Cardiac septum (tissue), 1 donor: Measurements from ENCODE around the gene GLYATL3. TPM values are rescaled to one million over a fixed set of nuclear protein-coding genes. Genes with fewer than 3 reads are reported as not detected.

ENCODE experiments used
- DNase-seq: peaks from one replicate; pipeline ENCODE4 v3.0.0-alpha.2; 2020; ENCODE audit warnings: low spot score
- intact Hi-C: fragments of 100-400 bp; cut with DNase I; formaldehyde crosslinking; loops from one replicate; pipeline ENCODE4 v1.14.0; 2022
- total RNA-seq: library from RNA; stranded (reverse); fragmentation: NEBNext Ultra II Directional; extraction: Animal tissue kit (Norgen Biotek cat#: 25700); gene quantifications from one replicate; pipeline ENCODE4 v1.2.1, GENCODE V29; 2021
- donor health status: DM: no; HTN: no; CAD: no.

GLYATL3 gene
- total RNA-seq, 1 donor from 2014 or later, result not detected

- intact Hi-C loops, result no loop called here
Measured at GRCh38 chr6:49513153-49513989, 13.6 kb downstream of the GLYATL3 start.

GRCh38 chr6:49514571-49515484 lies 15.1 kb downstream of the GLYATL3 start:
- intact Hi-C loops, result no loop called here
- no peak for DNase-seq

More at GRCh38 chr6:49513153-49513989, 13.6 kb downstream of the GLYATL3 start:
- no peak for DNase-seq

DNA sequence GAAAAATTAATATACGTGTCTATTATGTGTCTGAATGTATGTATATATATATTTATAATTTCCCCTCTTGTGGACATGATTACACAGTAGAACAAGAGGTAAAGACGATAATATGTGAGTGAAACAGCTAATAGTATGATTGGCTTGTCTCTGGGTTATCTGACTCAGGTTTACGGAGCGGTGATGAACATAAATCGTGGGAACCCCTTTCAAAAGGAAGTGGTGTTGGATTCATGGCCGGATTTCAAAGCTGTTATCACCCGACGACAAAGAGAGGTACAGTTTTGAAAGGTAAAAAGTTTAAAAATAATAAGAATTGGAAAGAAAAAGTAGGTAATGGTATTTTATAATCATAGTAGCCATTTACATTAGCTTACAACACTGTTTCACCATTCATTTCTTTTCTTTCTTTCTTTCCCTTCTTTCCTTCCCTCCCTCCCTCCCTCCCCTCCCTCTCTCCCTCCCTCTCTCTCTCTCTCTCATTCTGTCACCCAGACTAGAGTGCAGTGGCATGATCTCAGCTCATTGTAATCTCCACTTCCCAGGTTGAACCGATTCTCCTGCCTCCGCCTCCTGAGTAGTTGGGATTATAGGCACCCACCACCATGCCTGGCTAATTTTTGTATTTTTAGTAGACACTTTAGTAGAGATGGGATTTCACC lies 15.9 kb downstream of the GLYATL3 start:
- intact Hi-C loops, result no loop called here
- DNase-seq, result no peak

DNA sequence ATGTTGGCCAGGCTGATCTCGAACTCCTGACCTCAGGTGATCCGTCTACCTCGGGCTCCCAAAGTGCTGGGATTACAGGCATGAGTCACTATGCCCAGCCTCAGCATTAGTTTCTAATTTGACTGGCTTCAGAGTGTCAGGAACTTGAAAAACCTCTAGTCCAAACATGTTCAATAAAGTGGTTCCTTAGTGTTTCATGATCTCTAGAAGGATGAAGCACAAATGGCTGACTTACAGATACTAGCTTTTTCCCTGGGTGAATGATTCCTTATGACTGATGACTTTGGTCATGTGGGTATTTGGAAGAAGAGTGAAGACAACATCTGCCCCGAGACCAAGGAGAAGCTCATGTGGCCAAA lies 16.4 kb downstream of the GLYATL3 start:
- intact Hi-C loops, result no loop called here
- no peak for DNase-seq

- intact Hi-C loops, result no loop called here
Measured at GRCh38 chr6:49517919-49518318, 18.2 kb downstream of the GLYATL3 start.

GRCh38 chr6:49519660-49520059 lies 19.9 kb downstream of the GLYATL3 start:
- DNase-seq, result no peak
- intact Hi-C loops, result no loop called here

More at GRCh38 chr6:49517919-49518318, 18.2 kb downstream of the GLYATL3 start:
- no peak for DNase-seq

- no peak for DNase-seq
- intact Hi-C loops, result no loop called here
Measured at GRCh38 chr6:49522710-49523593, 23.2 kb downstream of the GLYATL3 start.

DNA sequence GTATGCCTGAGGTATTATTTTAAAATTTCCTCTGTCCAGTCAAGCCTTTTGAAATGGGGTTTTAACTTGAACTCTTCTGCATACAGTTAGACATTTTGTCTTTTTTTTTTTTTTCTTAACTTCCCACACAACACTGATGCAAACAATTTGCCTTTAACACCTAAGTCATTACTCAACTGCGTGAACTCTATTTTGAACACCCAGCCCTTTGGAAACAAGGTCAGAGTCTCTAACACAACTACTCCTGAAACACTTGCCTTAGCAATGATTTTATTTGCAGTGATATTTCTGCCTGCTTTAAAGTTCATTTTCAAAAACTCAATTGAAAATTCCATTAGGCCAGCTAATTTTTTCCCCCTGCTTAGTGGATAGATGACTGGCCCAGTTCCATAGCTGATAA lies 24.2 kb downstream of the GLYATL3 start:
- DNase-seq, result no peak
- intact Hi-C loops, result no loop called here

GRCh38 chr6:49524541-49524940 lies 24.8 kb downstream of the GLYATL3 start:
- no peak for DNase-seq
- intact Hi-C loops, result no loop called here

DNA sequence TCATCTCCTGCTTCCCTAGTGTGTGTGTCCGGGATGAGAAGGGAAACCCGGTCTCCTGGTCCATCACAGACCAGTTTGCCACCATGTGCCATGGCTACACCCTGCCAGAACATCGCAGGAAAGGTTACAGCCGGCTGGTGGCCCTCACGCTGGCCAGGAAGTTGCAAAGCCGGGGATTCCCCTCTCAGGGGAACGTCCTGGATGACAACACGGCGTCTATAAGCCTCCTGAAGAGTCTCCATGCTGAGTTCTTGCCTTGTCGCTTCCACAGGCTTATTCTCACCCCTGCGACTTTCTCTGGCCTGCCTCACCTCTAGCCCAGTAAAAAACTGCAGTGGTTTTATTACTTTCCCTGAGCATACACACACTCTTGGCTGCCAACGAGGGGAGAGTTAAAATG lies 26.9 kb downstream of the GLYATL3 start:
- DNase-seq, result no peak
- intact Hi-C loops, result no loop called here

GRCh38 chr6:49527320-49527719 lies 27.6 kb downstream of the GLYATL3 start:
- no peak for DNase-seq
- intact Hi-C loops, result no loop called here

DNA sequence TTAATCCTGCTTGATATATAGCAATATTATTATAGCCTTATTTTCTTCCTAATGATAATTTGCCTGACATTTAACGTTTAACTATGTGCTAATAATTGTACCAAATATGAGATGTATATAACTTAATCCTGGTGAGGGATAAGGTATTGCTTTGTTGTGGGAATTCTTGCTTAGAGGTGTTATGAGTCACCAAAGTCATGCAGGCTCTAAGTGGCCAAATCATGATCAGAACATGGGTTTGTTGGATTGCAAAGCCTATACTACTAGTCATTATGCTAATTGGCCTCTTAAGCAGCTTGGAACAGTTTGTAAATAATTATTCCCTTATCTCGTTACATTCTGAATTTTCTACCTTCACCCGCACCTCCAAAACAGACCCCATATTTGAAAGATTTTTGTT lies 28.8 kb downstream of the GLYATL3 start:
- intact Hi-C loops, result no loop called here
- no peak for DNase-seq

GRCh38 chr6:49530141-49530776 lies 30.5 kb downstream of the GLYATL3 start:
- intact Hi-C loops, result no loop called here

DNA sequence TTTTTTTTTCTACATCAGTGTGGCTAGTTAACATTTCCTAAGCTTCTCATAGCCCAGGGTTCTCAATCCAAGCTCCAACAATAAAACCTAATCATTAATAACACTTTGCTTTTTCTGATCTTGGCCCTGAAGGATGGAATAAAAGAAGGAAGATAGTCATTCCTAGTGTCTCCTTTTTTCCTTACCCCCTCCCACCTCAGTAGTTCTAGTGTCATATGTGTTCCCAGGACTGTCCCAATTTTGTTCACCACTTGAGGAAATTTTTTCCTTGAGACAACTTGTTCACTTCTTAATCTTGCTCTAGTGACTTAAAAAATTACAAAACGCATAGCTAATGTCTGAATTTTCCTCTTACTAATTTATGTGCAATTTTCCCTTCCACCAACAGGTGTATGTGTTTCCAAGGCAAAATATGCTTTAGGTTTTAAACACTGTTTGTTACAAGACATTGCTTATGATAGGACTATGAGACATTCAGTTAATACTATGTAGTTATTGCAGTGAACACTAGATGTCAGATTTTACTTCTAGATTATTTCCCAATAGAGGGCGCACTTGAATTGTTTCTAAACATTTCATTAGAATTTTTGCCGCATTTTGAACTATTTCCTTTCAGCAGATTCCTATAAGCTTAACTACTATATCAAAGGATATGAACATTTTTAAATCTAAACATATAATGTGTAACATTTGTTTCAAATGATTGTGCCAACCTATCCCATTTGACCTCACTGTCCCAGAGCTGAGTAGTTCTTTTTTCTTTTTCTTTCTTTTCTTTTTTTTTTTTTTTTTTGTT lies 32.2 kb downstream of the GLYATL3 start:
- intact Hi-C loops, result no loop called here

More at GRCh38 chr6:49530141-49530776, 30.5 kb downstream of the GLYATL3 start:
- DNase-seq, result no peak

GRCh38 chr6:49535795-49536194 lies 36.1 kb downstream of the GLYATL3 start:
- DNase-seq, result no peak
- intact Hi-C loops, result loop anchor here (5.0 kb wide), 1 partner anchor 72 kb away; no protein-coding TSS in a partner anchor

More for the DNA sequence above, 32.2 kb downstream of the GLYATL3 start:
- no peak for DNase-seq

- intact Hi-C loops, result loop anchor here (5.0 kb wide), 1 partner anchor 68 kb away; no protein-coding TSS in a partner anchor
- DNase-seq, result no peak
Measured at GRCh38 chr6:49539102-49539501, 39.4 kb downstream of the GLYATL3 start.

DNA sequence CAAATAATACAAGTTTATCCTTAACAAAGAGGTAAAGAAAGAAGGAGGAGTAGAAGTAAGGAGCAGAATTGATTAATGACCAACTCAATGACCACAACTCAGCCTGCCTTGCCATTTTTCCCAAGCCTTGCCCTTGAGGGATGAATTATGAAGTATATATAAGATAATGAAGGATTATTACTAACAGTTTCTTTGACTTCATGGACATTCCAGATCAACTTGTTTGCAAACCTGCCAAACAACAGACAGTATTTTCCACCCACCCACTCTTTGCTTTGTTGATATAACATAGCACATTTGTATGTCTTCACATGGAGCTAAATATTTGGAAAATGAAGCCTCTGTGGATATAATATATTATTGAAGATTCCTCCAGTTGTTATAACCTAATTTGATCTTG lies 40.9 kb downstream of the GLYATL3 start:
- intact Hi-C loops, result no loop called here
- no peak for DNase-seq
